GM12801 (cell line): ENCODE data around the gene LINC01488.

ENCODE experiments used
- CTCF ChIP-seq: IDR thresholded peaks from one replicate; pipeline ENCODE4 v1.5.1; 2011; ENCODE audit warnings: control low read depth; ENCODE audit not compliant: insufficient read length; ENCODE audit errors: extremely low read depth

LINC01488 gene

GRCh38 chr11:69447786-69448185 is 33.7 kb upstream of the LINC01488 start:
- TF ChIP-seq CTCF, result no peak

GRCh38 chr11:69448471-69449284 is 32.8 kb upstream of the LINC01488 start:
- TF ChIP-seq CTCF, result no peak

- no peak for TF ChIP-seq CTCF
Measured at GRCh38 chr11:69449320-69450063, 32.0 kb upstream of the LINC01488 start.

- no peak for TF ChIP-seq CTCF
Measured at GRCh38 chr11:69450064-69450856, 31.2 kb upstream of the LINC01488 start.

GRCh38 chr11:69450857-69451220 is 30.6 kb upstream of the LINC01488 start:
- TF ChIP-seq CTCF, result no peak

- TF ChIP-seq CTCF, result no peak
Measured at GRCh38 chr11:69451289-69451688, 30.2 kb upstream of the LINC01488 start.
